Measurements from ENCODE around the gene CCDC190.

CCDC190 gene

GRCh38 chr1:162868972-162869371 is 8.0 kb upstream of the CCDC190 start:
- Histone ChIP-seq H3K27ac (no peak overlapping the region), H3K4me3 (no peak overlapping the region), H3K27me3 (no peaks in the 10 kb centered on the region), H3K9me3 (peaks cover 0 to 4% (median 4%) of the 10 kb centered on the region in 3 donors), H3K36me3 (no peaks in the 10 kb centered on the region), H3K4me1 (peaks cover 0 to 13% (median 2%) of the 10 kb centered on the region in 4 donors)
- intact Hi-C loops (cut with DNase I; ENCODE audit: low total_unique reads) = no loop called here
- TF ChIP-seq, protein P1, sequence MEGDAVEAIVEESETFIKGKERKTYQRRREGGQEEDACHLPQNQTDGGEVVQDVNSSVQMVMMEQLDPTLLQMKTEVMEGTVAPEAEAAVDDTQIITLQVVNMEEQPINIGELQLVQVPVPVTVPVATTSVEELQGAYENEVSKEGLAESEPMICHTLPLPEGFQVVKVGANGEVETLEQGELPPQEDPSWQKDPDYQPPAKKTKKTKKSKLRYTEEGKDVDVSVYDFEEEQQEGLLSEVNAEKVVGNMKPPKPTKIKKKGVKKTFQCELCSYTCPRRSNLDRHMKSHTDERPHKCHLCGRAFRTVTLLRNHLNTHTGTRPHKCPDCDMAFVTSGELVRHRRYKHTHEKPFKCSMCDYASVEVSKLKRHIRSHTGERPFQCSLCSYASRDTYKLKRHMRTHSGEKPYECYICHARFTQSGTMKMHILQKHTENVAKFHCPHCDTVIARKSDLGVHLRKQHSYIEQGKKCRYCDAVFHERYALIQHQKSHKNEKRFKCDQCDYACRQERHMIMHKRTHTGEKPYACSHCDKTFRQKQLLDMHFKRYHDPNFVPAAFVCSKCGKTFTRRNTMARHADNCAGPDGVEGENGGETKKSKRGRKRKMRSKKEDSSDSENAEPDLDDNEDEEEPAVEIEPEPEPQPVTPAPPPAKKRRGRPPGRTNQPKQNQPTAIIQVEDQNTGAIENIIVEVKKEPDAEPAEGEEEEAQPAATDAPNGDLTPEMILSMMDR (IDR thresholded peaks at IDR 0.05) = no peak
- no peak for DNase-seq

- peak overlapping the region; percentile 86 to 88 for H3K27ac ChIP-seq
- no peak for DNase-seq
- no peaks in the 10 kb centered on the region for H3K27me3 ChIP-seq
- TF ChIP-seq, protein P1 (IDR thresholded peaks at IDR 0.05) = no peak
- H3K36me3 ChIP-seq = no peaks in the 10 kb centered on the region
- H3K4me1 ChIP-seq = peaks cover 0 to 65% (median 26%) of the 10 kb centered on the region in 4 donors
- H3K9me3 ChIP-seq = no peaks in the 10 kb centered on the region
- intact Hi-C loops (cut with DNase I; ENCODE audit: low total_unique reads) = loop anchor here (5.0 kb wide), 1 partner anchor 311 kb away; no protein-coding TSS in a partner anchor
- peak overlapping the region in 1 of 2 donors; percentile 27 for H3K4me3 ChIP-seq
Measured at GRCh38 chr1:162861625-162862024, 650 bp upstream of the CCDC190 start.

- Histone ChIP-seq H3K27ac (peak overlapping the region; percentile 86 to 88), H3K4me3 (no peak overlapping the region), H3K27me3 (no peaks in the 10 kb centered on the region), H3K9me3 (no peaks in the 10 kb centered on the region), H3K36me3 (no peaks in the 10 kb centered on the region), H3K4me1 (peaks cover 0 to 86% (median 26%) of the 10 kb centered on the region in 4 donors)
- no peak for DNase-seq
- TF ChIP-seq, protein P1 (IDR thresholded peaks at IDR 0.05) = no peak
- intact Hi-C loops (cut with DNase I; ENCODE audit: low total_unique reads) = no loop called here
Measured at GRCh38 chr1:162859191-162859590, 1.8 kb downstream of the CCDC190 start.

DNA sequence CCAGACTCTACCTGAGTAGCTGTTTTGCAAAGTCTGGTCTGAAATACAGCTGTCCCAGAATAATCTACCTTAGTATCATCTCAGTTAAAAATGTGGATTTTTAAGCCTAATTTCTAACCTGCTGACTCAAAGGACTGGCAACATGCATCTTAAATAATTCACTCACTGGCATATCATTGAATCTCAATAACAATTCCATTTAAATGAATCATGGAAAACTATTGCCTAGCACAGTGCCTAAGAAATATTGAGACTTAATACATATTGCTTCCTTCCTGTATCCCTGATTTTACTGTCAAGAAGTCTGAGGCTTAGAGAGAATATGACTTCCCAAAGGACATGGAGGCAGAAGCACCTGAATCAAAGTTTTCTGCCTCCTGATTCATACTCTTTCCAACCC is 3.1 kb downstream of the CCDC190 start:
- Histone ChIP-seq H3K9me3 (no peaks in the 10 kb centered on the region), H3K36me3 (no peaks in the 10 kb centered on the region), H3K27me3 (no peaks in the 10 kb centered on the region), H3K4me3 (no peak overlapping the region), H3K4me1 (peaks cover 0 to 82% (median 26%) of the 10 kb centered on the region in 4 donors), H3K27ac (peak overlapping the region; percentile 86 to 88)
- TF ChIP-seq, protein P1 (IDR thresholded peaks at IDR 0.05) = no peak
- intact Hi-C loops (cut with DNase I; ENCODE audit: low total_unique reads) = no loop called here
- DNase-seq = no peak

- no peaks in the 10 kb centered on the region for H3K9me3 ChIP-seq
- no peak overlapping the region for H3K4me3 ChIP-seq
- no peaks in the 10 kb centered on the region for H3K36me3 ChIP-seq
- intact Hi-C loops (cut with DNase I; ENCODE audit: low total_unique reads) = no loop called here
- H3K27me3 ChIP-seq = no peaks in the 10 kb centered on the region
- H3K4me1 ChIP-seq = peaks cover 0 to 66% (median 17%) of the 10 kb centered on the region in 4 donors
- TF ChIP-seq, protein P1 (IDR thresholded peaks at IDR 0.05) = no peak
- H3K27ac ChIP-seq = peak overlapping the region; percentile 62 to 88
- DNase-seq = no peak
Measured at GRCh38 chr1:162856260-162856659, 4.7 kb downstream of the CCDC190 start.
